SK-N-SH (cell line): ENCODE results near the gene HSD11B2. TPM values are rescaled to one million over a fixed set of nuclear protein-coding genes. Genes with fewer than 3 reads are reported as not detected.
A peak's percentile ranks its signal among the peaks of the same experiment; 100 is the strongest.

Source experiments
- CTCF ChIA-PET: fragments of 300-600, 350-600 bp; formaldehyde crosslinking; extraction: SDS; loops from one replicate; lab custom pipeline; 2021; lab: Yijun Ruan, JAX
- POLR2A ChIA-PET: fragments of 350-600 bp; sonication (Branson Sonifier 250); formaldehyde crosslinking; extraction: SDS; loops from one replicate; lab custom pipeline; 2020; ENCODE audit warnings: antibody characterized with exemption, inconsistent platforms; lab: Yijun Ruan, JAX
- DNase-seq: peaks from one replicate; pipeline ENCODE4 v3.0.0; 2012
- H2AFZ ChIP-seq: fragments of 200-600 bp; sonication (generic); 2 replicates; pipeline ENCODE4 v1.8.1; 2016; ENCODE audit warnings: antibody characterized with exemption, mild to moderate bottlenecking, low read depth
- H3F3A ChIP-seq: fragments of 200-600 bp; sonication (generic); replicated peaks from 2 replicates; pipeline ENCODE3; 2016; ENCODE audit warnings: antibody characterized with exemption, mild to moderate bottlenecking; ENCODE audit not compliant: insufficient read depth
- H3K27ac ChIP-seq, 2 experiments: fragments of 200-500 bp in 1 of 2; fragments of 200-600 bp in 1 of 2; sonication (Bioruptor generic) in 1 of 2; sonication (generic), shearing (Covaris generic) in 1 of 2; 2 replicates each; pipeline versions ENCODE4 v1.5.1 to v1.6.1; 2014 to 2016; ENCODE audit warnings: low read depth in 2 of 2, inconsistent platforms in 1 of 2, low read length in 1 of 2, mild to moderate bottlenecking in 1 of 2, mixed read lengths in 1 of 2
- H3K27me3 ChIP-seq: fragments of 200-600 bp; sonication (generic), shearing (Covaris generic); 2 replicates; pipeline ENCODE4 v1.6.1; 2016; ENCODE audit warnings: mixed run types; ENCODE audit not compliant: insufficient read depth
- H3K36me3 ChIP-seq, 2 experiments: fragments of 200-500 bp in 1 of 2; fragments of 200-600 bp in 1 of 2; sonication (Bioruptor generic) in 1 of 2; sonication (generic) in 1 of 2; replicated peaks in 1 of 2; 2 replicates each; pipeline versions ENCODE3 to v1.5.1; 2014 to 2016; ENCODE audit warnings: low read length in 1 of 2, mild to moderate bottlenecking in 1 of 2; ENCODE audit not compliant: insufficient read depth in 2 of 2, control insufficient read depth in 1 of 2
- H3K4me1 ChIP-seq, 2 experiments: fragments of 200-500 bp in 1 of 2; fragments of 200-600 bp in 1 of 2; sonication (Bioruptor generic) in 1 of 2; sonication (generic), shearing (Covaris generic) in 1 of 2; 2 replicates each; pipeline versions ENCODE4 v1.5.1 to v1.6.1; 2014 to 2016; ENCODE audit warnings: low read depth in 1 of 2, low read length in 1 of 2, mixed run types in 1 of 2; ENCODE audit not compliant: insufficient read depth in 2 of 2, control insufficient read depth in 1 of 2
- H3K4me2 ChIP-seq: fragments of 200-600 bp; sonication (generic), shearing (Covaris generic); 2 replicates; pipeline ENCODE4 v1.6.1; 2017; ENCODE audit warnings: mixed run types
- H3K4me3 ChIP-seq, 2 experiments: fragments of 200-500 bp in 1 of 2; fragments of 200-600 bp in 1 of 2; sonication (Bioruptor generic) in 1 of 2; sonication (generic), shearing (Covaris generic) in 1 of 2; 2 replicates each; pipeline versions ENCODE4 v1.5.1 to v1.8.1; 2014 to 2016; ENCODE audit warnings: low read depth in 2 of 2, inconsistent platforms in 1 of 2, low read length in 1 of 2, mild to moderate bottlenecking in 1 of 2, mixed read lengths in 1 of 2, moderate library complexity in 1 of 2
- H3K79me2 ChIP-seq: fragments of 200-600 bp; sonication (generic); 2 replicates; pipeline ENCODE4 v1.8.1; 2017; ENCODE audit warnings: mild to moderate bottlenecking; ENCODE audit not compliant: insufficient read depth
- H3K9ac ChIP-seq: fragments of 200-600 bp; sonication (generic); 2 replicates; pipeline ENCODE4 v1.6.1; 2017; ENCODE audit warnings: mixed run types
- H3K9me2 ChIP-seq: fragments of 200-600 bp; sonication (generic); 2 replicates; pipeline ENCODE4 v1.6.1; 2017; ENCODE audit warnings: mixed run types
- H3K9me3 ChIP-seq: fragments of 200-600 bp; sonication (generic); 2 replicates; pipeline ENCODE4 v1.6.1; 2017; ENCODE audit warnings: mixed run types, mild to moderate bottlenecking, moderate library complexity
- H4K20me1 ChIP-seq: fragments of 200-600 bp; sonication (generic); 2 replicates; pipeline ENCODE4 v1.6.1; 2017; ENCODE audit warnings: mild to moderate bottlenecking, mixed run types; ENCODE audit not compliant: insufficient read depth
- CHD2 ChIP-seq: fragments of 150-350 bp; IDR thresholded peaks from 2 replicates; pipeline ENCODE4 v1.6.1; 2018; ENCODE audit warnings: low read length; ENCODE audit not compliant: partially characterized antibody
- CTCF ChIP-seq: fragments of 200-600 bp; sonication (generic); IDR thresholded peaks from 2 replicates; pipeline ENCODE4 v1.6.1; 2017; ENCODE audit warnings: antibody characterized with exemption, mild to moderate bottlenecking, moderate library complexity
- EP300 ChIP-seq, 2 experiments: IDR thresholded peaks; 2 replicates each; pipeline versions ENCODE4 v1.4.0 to v1.6.1; 2012; ENCODE audit warnings: borderline replicate concordance in 1 of 2, low read depth in 1 of 2, low read length in 1 of 2
- GABPA ChIP-seq: IDR thresholded peaks from 2 replicates; pipeline ENCODE4 v1.4.0; 2012; ENCODE audit warnings: low read depth, mild to moderate bottlenecking
- MAX ChIP-seq: IDR thresholded peaks from 2 replicates; pipeline ENCODE4 v1.4.0; 2012; ENCODE audit warnings: low read depth
- MEF2A ChIP-seq: IDR thresholded peaks from 2 replicates; pipeline ENCODE4 v1.4.0; 2012; ENCODE audit warnings: low read depth, borderline replicate concordance
- NFIC ChIP-seq: IDR thresholded peaks from 2 replicates; pipeline ENCODE4 v1.4.0; 2012; ENCODE audit warnings: borderline replicate concordance
- SIN3A ChIP-seq: IDR thresholded peaks from 2 replicates; pipeline ENCODE4 v1.6.1; 2012; ENCODE audit warnings: low read depth, mild to moderate bottlenecking, low read length, moderate library complexity, borderline replicate concordance
- SMC3 ChIP-seq: IDR thresholded peaks from 2 replicates; pipeline ENCODE4 v1.6.1; 2012; ENCODE audit warnings: low read depth, low read length, improper control_type of control experiment
- WGBS: methylation state at CpG from one replicate; pipeline ENCODE4 v1.1.6; 2017; ENCODE audit warnings: low lambda C conversion rate; 5-methylcytosine and 5-hydroxymethylcytosine counted together
- polyA plus RNA-seq, 3 experiments: library from polyadenylated mRNA; depleted of rRNA; stranded (reverse); fragments of >200 nt; gene quantifications; 2 replicates each; pipeline ENCODE4 v1.2.3, GENCODE V29; 2012
- TF ChIP-seq, protein P1 (sequence below): IDR thresholded peaks from 2 replicates; pipeline ENCODE4 v1.4.0; 2012; ENCODE audit warnings: low read depth, borderline replicate concordance
- TF ChIP-seq, protein P2 (sequence below): IDR thresholded peaks from 2 replicates; pipeline ENCODE4; 2012
- TF ChIP-seq, protein P3 (sequence below): IDR thresholded peaks from 2 replicates; pipeline ENCODE4 v1.6.1; 2012; ENCODE audit warnings: mild to moderate bottlenecking, low read depth, low read length, moderate library complexity

HSD11B2 gene
- polyA plus RNA-seq, 1 of the 3 experiments (the other 2 are of a cell fraction), result 0.23 TPM

DNA sequence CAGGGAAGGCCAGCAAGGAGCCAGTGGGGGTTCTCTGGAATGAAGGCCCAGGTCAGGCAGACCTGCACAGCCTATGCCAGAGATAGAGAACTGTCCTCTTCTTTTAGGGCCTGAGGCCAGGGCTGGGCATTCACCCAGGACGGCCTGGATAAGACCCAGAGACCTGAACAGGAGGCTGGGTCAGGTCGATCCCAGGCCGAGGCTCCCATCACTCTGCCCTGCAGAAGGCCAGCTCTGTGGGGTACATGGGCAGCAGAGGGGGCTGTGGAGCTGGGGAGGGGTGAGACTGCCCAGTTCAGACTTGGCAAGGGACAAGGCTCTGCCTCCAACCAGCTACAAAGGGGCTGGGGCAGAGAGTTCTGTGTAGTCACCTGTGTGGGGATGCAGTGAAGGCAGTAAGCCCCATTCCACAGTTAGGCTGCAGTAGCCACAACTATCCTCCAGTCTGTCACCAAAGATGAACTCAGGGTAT, 14.6 kb downstream of the HSD11B2 start:
- peak; percentile 48 for DNase-seq
- no peaks in the 10 kb centered on the region for H3K9me3 ChIP-seq
- no peak overlapping the region for H3K27ac ChIP-seq
- H2AFZ ChIP-seq, result no peak overlapping the region
- ChIA-PET POLR2A (no interaction called here), CTCF (interaction anchor here (1.3 to 3.9 kb wide), 7 partner anchors 17 to 118 kb away, joined by 5 to 31 read pairs (median 5); partner anchors contain the start of genes TPPP3 and ZDHHC1)
- H3K4me3 ChIP-seq, result no peak overlapping the region
- H4K20me1 ChIP-seq, result peaks cover 25% of the 10 kb centered on the region; the same call in 1 of the 2 replicates
- TF ChIP-seq MAX, result no peak
- TF ChIP-seq, protein P1, sequence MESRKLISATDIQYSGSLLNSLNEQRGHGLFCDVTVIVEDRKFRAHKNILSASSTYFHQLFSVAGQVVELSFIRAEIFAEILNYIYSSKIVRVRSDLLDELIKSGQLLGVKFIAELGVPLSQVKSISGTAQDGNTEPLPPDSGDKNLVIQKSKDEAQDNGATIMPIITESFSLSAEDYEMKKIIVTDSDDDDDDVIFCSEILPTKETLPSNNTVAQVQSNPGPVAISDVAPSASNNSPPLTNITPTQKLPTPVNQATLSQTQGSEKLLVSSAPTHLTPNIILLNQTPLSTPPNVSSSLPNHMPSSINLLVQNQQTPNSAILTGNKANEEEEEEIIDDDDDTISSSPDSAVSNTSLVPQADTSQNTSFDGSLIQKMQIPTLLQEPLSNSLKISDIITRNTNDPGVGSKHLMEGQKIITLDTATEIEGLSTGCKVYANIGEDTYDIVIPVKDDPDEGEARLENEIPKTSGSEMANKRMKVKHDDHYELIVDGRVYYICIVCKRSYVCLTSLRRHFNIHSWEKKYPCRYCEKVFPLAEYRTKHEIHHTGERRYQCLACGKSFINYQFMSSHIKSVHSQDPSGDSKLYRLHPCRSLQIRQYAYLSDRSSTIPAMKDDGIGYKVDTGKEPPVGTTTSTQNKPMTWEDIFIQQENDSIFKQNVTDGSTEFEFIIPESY, result no peak
- H3K36me3 ChIP-seq, result peaks cover 0 to 29% of the 10 kb centered on the region in 2 experiments
- H3F3A ChIP-seq, result no peaks in the 10 kb centered on the region
- no peak overlapping the region for H3K4me2 ChIP-seq
- WGBS, result no CpG with 5 or more reads among the region's 3 CpGs
- H3K9me2 ChIP-seq, result no peaks in the 10 kb centered on the region
- H3K27me3 ChIP-seq, result no peaks in the 10 kb centered on the region
- peaks cover 4% of the 10 kb centered on the region; the same call in 1 of the 2 replicates for H3K79me2 ChIP-seq
- peaks cover 0 to 44% of the 10 kb centered on the region in 2 experiments; a peak in 1 of 4 replicates for H3K4me1 ChIP-seq
- no peak overlapping the region for H3K9ac ChIP-seq

GRCh38 chr16:67445913-67446907, 15.3 kb downstream of the HSD11B2 start:
- Histone ChIP-seq H3K27me3 (no peaks in the 10 kb centered on the region), H3K36me3 (peaks cover 0 to 26% of the 10 kb centered on the region in 2 experiments), H3K27ac (no peak overlapping the region; a peak in 1 of 4 replicates), H3K4me1 (peaks cover 0 to 44% of the 10 kb centered on the region in 2 experiments; a peak in 1 of 4 replicates), H4K20me1 (peaks cover 25% of the 10 kb centered on the region; the same call in 1 of the 2 replicates), H2AFZ (no peak overlapping the region), H3K79me2 (peaks cover 4% of the 10 kb centered on the region; the same call in 1 of the 2 replicates), H3K9ac (no peak overlapping the region), H3K9me2 (no peaks in the 10 kb centered on the region), H3K4me3 (no peak overlapping the region), H3K9me3 (no peaks in the 10 kb centered on the region), H3F3A (no peaks in the 10 kb centered on the region), H3K4me2 (no peak overlapping the region)
- ChIA-PET POLR2A (interaction anchor here (1.0 kb wide), 1 partner anchor 13 kb away, joined by 4 read pairs; no protein-coding TSS in a partner anchor), CTCF (interaction anchor here (0.7 to 3.9 kb wide), 10 partner anchors 14 to 119 kb away, joined by 3 to 31 read pairs (median 5); partner anchors contain the start of genes HSD11B2, TPPP3 and ZDHHC1)
- DNase-seq, result peak; percentile 43
- WGBS, result 90% methylated on average over 10 of the region's 12 CpGs
- TF ChIP-seq CTCF (no peak), EP300 (IDR thresholded peaks at IDR 0.05; ENCODE audit: borderline replicate concordance in 1 of 2, low read depth in 1 of 2, low read length in 1 of 2) (no peak), NFIC (no peak), GABPA (no peak), SMC3 (no peak), MEF2A (no peak), SIN3A (no peak), CHD2 (no peak)
- TF ChIP-seq, protein P2, sequence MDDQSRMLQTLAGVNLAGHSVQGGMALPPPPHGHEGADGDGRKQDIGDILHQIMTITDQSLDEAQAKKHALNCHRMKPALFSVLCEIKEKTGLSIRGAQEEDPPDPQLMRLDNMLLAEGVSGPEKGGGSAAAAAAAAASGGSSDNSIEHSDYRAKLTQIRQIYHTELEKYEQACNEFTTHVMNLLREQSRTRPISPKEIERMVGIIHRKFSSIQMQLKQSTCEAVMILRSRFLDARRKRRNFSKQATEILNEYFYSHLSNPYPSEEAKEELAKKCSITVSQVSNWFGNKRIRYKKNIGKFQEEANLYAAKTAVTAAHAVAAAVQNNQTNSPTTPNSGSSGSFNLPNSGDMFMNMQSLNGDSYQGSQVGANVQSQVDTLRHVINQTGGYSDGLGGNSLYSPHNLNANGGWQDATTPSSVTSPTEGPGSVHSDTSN, result no peak
- TF ChIP-seq, protein P3, sequence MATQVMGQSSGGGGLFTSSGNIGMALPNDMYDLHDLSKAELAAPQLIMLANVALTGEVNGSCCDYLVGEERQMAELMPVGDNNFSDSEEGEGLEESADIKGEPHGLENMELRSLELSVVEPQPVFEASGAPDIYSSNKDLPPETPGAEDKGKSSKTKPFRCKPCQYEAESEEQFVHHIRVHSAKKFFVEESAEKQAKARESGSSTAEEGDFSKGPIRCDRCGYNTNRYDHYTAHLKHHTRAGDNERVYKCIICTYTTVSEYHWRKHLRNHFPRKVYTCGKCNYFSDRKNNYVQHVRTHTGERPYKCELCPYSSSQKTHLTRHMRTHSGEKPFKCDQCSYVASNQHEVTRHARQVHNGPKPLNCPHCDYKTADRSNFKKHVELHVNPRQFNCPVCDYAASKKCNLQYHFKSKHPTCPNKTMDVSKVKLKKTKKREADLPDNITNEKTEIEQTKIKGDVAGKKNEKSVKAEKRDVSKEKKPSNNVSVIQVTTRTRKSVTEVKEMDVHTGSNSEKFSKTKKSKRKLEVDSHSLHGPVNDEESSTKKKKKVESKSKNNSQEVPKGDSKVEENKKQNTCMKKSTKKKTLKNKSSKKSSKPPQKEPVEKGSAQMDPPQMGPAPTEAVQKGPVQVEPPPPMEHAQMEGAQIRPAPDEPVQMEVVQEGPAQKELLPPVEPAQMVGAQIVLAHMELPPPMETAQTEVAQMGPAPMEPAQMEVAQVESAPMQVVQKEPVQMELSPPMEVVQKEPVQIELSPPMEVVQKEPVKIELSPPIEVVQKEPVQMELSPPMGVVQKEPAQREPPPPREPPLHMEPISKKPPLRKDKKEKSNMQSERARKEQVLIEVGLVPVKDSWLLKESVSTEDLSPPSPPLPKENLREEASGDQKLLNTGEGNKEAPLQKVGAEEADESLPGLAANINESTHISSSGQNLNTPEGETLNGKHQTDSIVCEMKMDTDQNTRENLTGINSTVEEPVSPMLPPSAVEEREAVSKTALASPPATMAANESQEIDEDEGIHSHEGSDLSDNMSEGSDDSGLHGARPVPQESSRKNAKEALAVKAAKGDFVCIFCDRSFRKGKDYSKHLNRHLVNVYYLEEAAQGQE, result no peak
